ENCODE measurements around the gene STAT3.
"Not testable (repeated sequence)": the region's sequence is repeated elsewhere in the genome, so short reads cannot be mapped to it uniquely, and the experiment has no call there.

GRCh38 chr17:42368797-42369561 lies 19.3 kb downstream of the STAT3 start:
- TF ChIP-seq, protein P1, sequence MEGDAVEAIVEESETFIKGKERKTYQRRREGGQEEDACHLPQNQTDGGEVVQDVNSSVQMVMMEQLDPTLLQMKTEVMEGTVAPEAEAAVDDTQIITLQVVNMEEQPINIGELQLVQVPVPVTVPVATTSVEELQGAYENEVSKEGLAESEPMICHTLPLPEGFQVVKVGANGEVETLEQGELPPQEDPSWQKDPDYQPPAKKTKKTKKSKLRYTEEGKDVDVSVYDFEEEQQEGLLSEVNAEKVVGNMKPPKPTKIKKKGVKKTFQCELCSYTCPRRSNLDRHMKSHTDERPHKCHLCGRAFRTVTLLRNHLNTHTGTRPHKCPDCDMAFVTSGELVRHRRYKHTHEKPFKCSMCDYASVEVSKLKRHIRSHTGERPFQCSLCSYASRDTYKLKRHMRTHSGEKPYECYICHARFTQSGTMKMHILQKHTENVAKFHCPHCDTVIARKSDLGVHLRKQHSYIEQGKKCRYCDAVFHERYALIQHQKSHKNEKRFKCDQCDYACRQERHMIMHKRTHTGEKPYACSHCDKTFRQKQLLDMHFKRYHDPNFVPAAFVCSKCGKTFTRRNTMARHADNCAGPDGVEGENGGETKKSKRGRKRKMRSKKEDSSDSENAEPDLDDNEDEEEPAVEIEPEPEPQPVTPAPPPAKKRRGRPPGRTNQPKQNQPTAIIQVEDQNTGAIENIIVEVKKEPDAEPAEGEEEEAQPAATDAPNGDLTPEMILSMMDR (conservative IDR thresholded peaks at IDR 0.05) = not testable (repeated sequence)
- TF ChIP-seq EZH2 (IDR thresholded peaks at IDR 0.05; ENCODE audit: low read depth) = not testable (repeated sequence)

Measured in PC-9 (cell line).